Measurements from ENCODE around the gene BTF3L4.

GRCh38 chr1:52059888-52060287, 3.8 kb downstream of the BTF3L4 start:
- TF ChIP-seq CTCF (IDR thresholded peaks at IDR 0.05) (no peak), POLR2A (IDR thresholded peaks at IDR 0.05) (no peak)
